ENCODE results near the gene TSPAN18.
A peak's percentile ranks its signal among the peaks of the same experiment; 100 is the strongest.

The TSPAN18 gene

GRCh38 chr11:44971185-44971584 is 244.4 kb downstream of the TSPAN18 start:
- DNase-seq, result no peak

- DNase-seq, result no peak
These were observed 246.1 kb downstream of the TSPAN18 start for GRCh38 chr11:44972746-44973435.

DNA sequence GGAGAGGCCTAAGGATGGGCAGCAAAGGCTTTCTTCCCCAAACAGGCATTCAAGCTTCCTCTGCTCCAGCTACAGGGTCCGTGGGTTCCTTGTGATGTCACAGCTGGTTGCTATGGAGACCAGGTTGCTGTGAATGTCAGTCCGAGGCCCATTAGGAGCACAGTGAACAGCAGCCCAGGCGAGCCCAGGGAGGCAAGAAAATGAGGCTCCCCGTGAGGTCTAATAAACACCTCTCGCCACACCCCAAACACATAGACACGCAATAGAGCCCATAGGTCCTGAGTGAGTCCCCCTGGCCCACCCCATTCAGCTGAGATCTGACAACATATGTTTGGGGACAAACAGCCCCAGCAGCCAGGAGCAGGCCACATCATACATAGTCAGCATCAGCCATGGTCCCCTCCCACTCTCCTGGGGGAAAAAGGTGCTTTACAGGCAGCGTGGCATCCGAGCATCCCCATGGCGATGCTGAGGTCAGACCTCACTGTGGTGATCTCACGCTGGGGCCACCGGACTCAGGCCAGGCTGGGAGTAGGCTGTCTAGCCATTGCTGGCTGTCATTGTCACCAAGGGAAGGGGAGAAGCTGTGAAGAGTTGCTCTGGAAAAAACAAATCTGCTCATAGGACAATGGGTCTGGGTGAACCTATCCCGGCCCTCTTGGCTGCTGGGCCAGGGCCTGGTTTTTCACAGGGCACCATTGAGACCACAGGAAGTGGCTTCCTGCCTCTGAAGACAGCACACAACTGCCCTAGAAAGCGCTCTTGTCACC is 247.1 kb downstream of the TSPAN18 start:
- no peak for DNase-seq

GRCh38 chr11:44974402-44975000 is 247.7 kb downstream of the TSPAN18 start:
- DNase-seq, result no peak

- DNase-seq, result no peak
These were observed 249.8 kb downstream of the TSPAN18 start for GRCh38 chr11:44976576-44976975.

DNA sequence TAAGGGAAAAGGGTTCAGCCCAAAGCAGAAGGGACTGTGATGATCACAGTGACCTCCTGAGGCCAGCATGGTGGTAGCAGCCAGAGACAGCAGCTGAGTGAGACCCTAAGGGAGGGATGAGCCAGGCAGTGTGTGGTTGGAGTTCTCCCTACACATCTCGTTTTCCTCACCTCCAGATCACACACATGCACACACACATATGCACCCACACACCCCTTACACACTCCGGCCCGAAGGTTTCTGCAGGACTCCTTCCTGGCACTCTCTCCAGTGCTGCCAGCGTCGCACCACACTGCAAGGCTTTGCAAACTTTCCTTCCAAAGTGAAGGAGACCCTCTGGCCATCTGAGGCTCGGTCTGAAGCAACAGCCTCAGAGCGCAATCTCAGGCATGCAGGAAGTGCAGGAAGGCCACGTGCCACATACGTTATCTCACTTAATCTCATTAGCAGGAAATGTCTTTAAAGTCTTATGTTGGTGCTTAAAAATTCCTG is 250.8 kb downstream of the TSPAN18 start:
- DNase-seq, result peak; percentile 15

DNA sequence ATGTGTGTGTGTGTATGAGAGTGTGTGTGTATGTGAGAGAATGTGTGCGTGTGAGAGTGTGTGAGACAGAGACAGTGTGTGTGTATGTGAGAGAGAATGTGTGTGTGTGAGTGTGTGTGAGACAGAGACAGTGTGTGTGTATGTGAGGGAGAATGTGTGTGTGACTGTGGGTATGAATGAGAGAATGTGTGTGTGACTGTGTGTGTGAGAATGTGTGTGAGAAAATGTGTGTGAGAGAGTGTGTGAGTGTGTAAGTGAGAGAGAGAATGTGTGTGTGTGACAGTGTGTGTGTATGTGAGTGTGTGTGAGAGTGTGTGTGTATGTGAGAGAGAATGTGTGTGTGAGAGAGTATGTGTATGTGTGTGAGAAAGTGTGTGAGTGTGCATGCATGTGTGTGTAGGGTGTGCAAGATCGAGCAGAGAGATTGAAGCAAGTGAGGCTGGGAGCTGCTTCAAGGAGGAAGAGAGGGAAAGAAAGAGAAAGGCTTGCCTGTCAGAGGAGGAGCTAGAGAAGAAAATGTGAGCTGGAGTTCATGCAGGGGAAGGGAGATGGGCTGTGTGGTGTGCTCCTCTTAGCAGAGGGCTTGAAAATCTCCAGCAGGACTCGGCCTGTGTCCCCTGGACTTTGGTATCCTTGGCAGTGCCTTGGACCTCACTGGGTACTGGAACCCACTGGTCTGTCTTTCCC is 251.7 kb downstream of the TSPAN18 start:
- no peak for DNase-seq

DNA sequence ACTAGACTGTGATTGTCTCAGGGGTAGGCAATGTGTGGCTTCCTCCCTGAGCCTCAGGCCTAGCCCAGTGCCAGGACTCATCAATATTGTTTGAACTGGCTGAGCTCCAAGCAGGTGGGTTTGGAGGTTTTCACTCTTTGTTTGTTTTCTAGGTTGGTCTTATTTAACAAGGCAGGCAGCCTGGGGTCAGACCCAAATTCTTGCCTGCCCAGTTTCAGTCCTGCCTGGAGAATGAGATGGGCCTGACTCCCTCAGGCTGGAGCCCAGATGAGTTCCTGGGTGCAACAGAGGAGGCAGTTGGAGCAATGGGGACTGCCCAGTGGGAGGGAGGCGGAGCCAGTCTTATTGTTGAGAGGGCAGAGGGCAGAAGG is 252.2 kb downstream of the TSPAN18 start:
- DNase-seq, result no peak

DNA sequence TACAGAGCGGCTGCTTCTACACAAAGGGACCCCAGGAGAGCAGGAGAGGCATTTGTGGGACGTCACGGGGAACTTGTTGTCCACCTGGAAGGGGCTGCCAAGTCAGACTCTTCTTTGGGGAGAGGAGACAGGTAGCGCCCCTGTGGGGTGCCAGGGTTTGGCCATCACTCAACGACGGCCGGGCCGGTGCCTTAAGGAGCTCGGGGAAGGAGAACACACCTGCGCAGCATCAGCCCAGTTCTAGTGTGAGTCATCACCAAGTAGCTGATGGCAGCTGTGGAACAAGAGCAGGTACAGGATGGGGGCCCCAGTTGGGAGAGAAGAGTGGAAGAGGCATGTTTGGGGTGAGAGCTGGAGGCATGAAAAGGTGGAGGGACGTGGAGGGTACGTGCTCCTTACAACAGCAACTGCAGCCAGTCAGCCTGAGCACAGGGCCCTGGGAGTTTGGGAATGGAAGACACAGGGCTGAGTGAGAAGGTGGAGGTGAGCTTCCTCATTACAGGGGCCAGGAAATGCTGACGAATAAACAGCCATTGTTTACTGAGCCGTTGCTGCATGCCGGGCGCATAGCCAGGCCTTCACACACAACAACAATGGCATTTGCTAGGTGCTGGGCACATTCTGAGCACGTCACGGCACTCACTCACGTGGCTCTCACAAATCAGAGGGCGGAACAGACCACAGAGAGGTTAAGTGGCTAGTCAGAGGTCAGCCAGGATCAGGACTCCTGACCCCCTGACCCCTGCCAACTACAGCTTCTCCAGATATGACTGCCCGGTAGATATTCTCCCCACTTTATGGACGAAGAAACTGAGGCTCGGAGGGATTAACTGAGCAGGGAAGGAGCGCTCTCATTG is 253.0 kb downstream of the TSPAN18 start:
- DNase-seq, result no peak

DNA sequence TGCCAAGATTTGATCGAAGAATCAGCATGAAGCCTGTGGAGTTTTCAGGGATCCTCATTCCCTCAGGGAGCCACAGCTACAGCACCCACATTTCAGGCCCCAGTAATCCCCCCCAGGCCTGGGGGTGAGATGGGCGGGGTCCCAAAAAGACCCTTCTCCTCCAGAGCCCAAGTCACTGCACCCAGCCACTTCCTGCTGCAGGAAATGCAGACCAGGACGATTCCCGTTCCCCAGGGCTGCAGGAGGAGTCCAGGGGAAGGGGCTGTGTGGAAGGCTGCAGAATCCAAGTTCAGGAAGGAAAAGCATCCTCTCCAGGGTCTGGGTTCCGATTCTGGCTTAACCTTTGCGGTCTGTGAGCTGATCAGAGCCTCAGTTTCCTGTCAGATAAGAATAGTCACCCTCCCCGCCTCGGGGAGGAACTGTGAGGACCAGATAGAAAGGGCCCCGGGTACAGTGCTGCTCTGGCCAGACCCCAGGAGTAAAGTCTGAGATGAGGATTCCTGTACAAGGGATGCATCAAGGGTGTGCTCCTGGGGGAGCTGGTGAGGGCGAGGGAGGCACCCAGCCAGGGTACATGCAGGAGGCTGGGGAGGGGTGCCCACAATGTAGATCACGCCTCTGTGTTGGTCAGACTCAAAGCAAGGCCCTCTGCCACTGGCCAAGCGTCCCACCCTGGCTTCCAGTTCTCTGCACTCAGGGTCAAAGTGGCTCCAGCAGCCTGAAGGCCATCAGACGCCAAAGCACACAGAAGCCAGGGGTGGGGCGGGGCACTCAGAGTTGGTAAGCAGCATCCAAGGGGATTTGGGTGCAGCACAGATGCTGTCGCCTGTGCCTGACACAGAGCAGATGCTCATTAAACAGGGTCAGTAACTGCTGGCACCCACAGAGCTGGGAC is 254.0 kb downstream of the TSPAN18 start:
- DNase-seq, result no peak
